HEK293 (cell line): ENCODE measurements around the gene MRAP2.

Experiments used
- CTCF ChIA-PET: fragments of 350-600 bp; formaldehyde crosslinking; extraction: SDS; loops from one replicate; lab custom pipeline; 2021; ENCODE audit warnings: antibody characterized with exemption; lab: Yijun Ruan, JAX
- POLR2A ChIA-PET: fragments of 300-600 bp; formaldehyde crosslinking; extraction: SDS; loops from one replicate; lab custom pipeline; 2020; ENCODE audit warnings: antibody characterized with exemption, inconsistent platforms; lab: Yijun Ruan, JAX
- H3K27ac ChIP-seq: fragments of 200-500 bp; sonication (Bioruptor generic); 2 replicates; pipeline ENCODE4 v1.5.1; 2014; ENCODE audit warnings: low read depth, low read length, control low read depth, inconsistent platforms; ENCODE audit errors: extremely low read depth
- H3K36me3 ChIP-seq, 2 experiments: fragments of 200-500 bp in 1 of 2; sonication (Bioruptor generic) in 1 of 2; 1 replicate in 1 of 2; 2 replicates in 1 of 2; pipeline ENCODE4 v1.5.1; 2014 to 2017; ENCODE audit warnings: inconsistent platforms in 2 of 2, low read length in 2 of 2; ENCODE audit not compliant: control insufficient read depth in 2 of 2, insufficient read depth in 1 of 2
- H3K4me1 ChIP-seq: fragments of 200-500 bp; sonication (Bioruptor generic); 2 replicates; pipeline ENCODE4 v1.5.1; 2014; ENCODE audit warnings: mild to moderate bottlenecking, low read length, inconsistent platforms; ENCODE audit not compliant: control insufficient read depth, insufficient read depth
- H3K4me3 ChIP-seq: 2 replicates; pipeline ENCODE4 v1.5.1; 2011; ENCODE audit warnings: low read depth, mild to moderate bottlenecking, control low read depth, low read length, moderate library complexity
- H3K9me3 ChIP-seq: fragments of 200-500 bp; sonication (Bioruptor generic); 2 replicates; pipeline ENCODE4 v1.5.1; 2014; ENCODE audit warnings: low read depth, low read length, inconsistent platforms; ENCODE audit not compliant: control insufficient read depth, insufficient read depth
- MYNN ChIP-seq: fragments of 450-650 bp; formaldehyde crosslinking; IDR thresholded peaks from 2 replicates; pipeline ENCODE4 v1.5.1; 2016; ENCODE audit warnings: missing biosample characterization, missing genetic modification characterization, borderline replicate concordance
- PRDM6 ChIP-seq: fragments of 450-650 bp; formaldehyde crosslinking; IDR thresholded peaks from 2 replicates; pipeline ENCODE4 v1.5.1; 2017; ENCODE audit warnings: missing biosample characterization, missing genetic modification characterization
- ZBTB11 ChIP-seq: fragments of 450-650 bp; formaldehyde crosslinking; conservative IDR thresholded peaks from 2 replicates; pipeline ENCODE4 v1.5.1; 2016; ENCODE audit warnings: low read depth, missing biosample characterization, missing genetic modification characterization
- ZNF146 ChIP-seq: fragments of 450-650 bp; formaldehyde crosslinking; IDR thresholded peaks from 2 replicates; pipeline ENCODE4 v1.5.1; 2016; ENCODE audit warnings: missing biosample characterization, missing genetic modification characterization
- ZNF184 ChIP-seq: fragments of 450-650 bp; IDR thresholded peaks from 2 replicates; pipeline ENCODE4 v1.5.1; 2018; ENCODE audit warnings: missing biosample characterization, mild to moderate bottlenecking, missing genetic modification characterization
- ZNF280C ChIP-seq: fragments of 450-650 bp; formaldehyde crosslinking; IDR thresholded peaks from 2 replicates; pipeline ENCODE4 v1.5.1; 2016; ENCODE audit warnings: missing biosample characterization, missing genetic modification characterization
- ZNF292 ChIP-seq: fragments of 450-650 bp; formaldehyde crosslinking; IDR thresholded peaks from 2 replicates; pipeline ENCODE4 v1.5.1; 2016; ENCODE audit warnings: low read depth, missing biosample characterization, missing genetic modification characterization, borderline replicate concordance
- ZNF335 ChIP-seq: fragments of 450-650 bp; formaldehyde crosslinking; conservative IDR thresholded peaks from 2 replicates; pipeline ENCODE4 v1.5.1; 2016; ENCODE audit warnings: missing biosample characterization, missing genetic modification characterization
- ZNF366 ChIP-seq: fragments of 450-650 bp; formaldehyde crosslinking; conservative IDR thresholded peaks from 2 replicates; pipeline ENCODE4 v1.5.1; 2016; ENCODE audit warnings: missing biosample characterization, missing genetic modification characterization
- ZNF37A ChIP-seq: fragments of 450-650 bp; IDR thresholded peaks from 2 replicates; pipeline ENCODE4 v1.5.1; 2018; ENCODE audit warnings: missing biosample characterization, missing genetic modification characterization
- ZNF449 ChIP-seq: fragments of 450-650 bp; formaldehyde crosslinking; IDR thresholded peaks from 2 replicates; pipeline ENCODE4 v1.5.1; 2017; ENCODE audit warnings: missing biosample characterization, mild to moderate bottlenecking, missing genetic modification characterization, moderate library complexity
- ZNF521 ChIP-seq: fragments of 450-650 bp; formaldehyde crosslinking; IDR thresholded peaks from 2 replicates; pipeline ENCODE4 v1.5.1; 2017; ENCODE audit warnings: missing biosample characterization, mild to moderate bottlenecking, missing genetic modification characterization
- ZNF529 ChIP-seq: fragments of 450-650 bp; formaldehyde crosslinking; IDR thresholded peaks from 2 replicates; pipeline ENCODE4 v1.5.1; 2017; ENCODE audit warnings: missing genetic modification characterization, missing biosample characterization; ENCODE audit not compliant: insufficient replicate concordance
- ZNF544 ChIP-seq: fragments of 450-650 bp; formaldehyde crosslinking; IDR thresholded peaks from 2 replicates; pipeline ENCODE4 v1.5.0; 2017; ENCODE audit warnings: missing biosample characterization, missing genetic modification characterization
- ZNF677 ChIP-seq: fragments of 450-650 bp; IDR thresholded peaks from 2 replicates; pipeline ENCODE4 v1.5.0; 2018; ENCODE audit warnings: missing biosample characterization, mild to moderate bottlenecking, missing genetic modification characterization, moderate library complexity
- ZNF76 ChIP-seq: fragments of 450-650 bp; formaldehyde crosslinking; IDR thresholded peaks from 2 replicates; pipeline ENCODE4; 2016; ENCODE audit warnings: low read depth, missing biosample characterization, missing genetic modification characterization, borderline replicate concordance
- ZNF830 ChIP-seq: fragments of 450-650 bp; IDR thresholded peaks from 2 replicates; pipeline ENCODE4 v1.5.0; 2018; ENCODE audit warnings: missing biosample characterization, missing genetic modification characterization, low read depth, mild to moderate bottlenecking, moderate library complexity
- ZXDB ChIP-seq: fragments of 450-650 bp; formaldehyde crosslinking; IDR thresholded peaks from 2 replicates; pipeline ENCODE4 v1.5.1; 2016; ENCODE audit warnings: missing biosample characterization, missing genetic modification characterization

MRAP2 gene

GRCh38 chr6:84089552-84089951 is 56.0 kb downstream of the MRAP2 start:
- Histone ChIP-seq H3K9me3 (no peaks in the 10 kb centered on the region), H3K4me3 (no peak overlapping the region), H3K4me1 (no peaks in the 10 kb centered on the region), H3K36me3 (no peaks in the 10 kb centered on the region), H3K27ac (no peak overlapping the region)
- ChIA-PET CTCF (interaction anchor here (0.6 to 1.4 kb wide), 3 partner anchors 14 to 205 kb away, joined by 3 read pairs; no protein-coding TSS in a partner anchor), POLR2A (no interaction called here)
- TF ChIP-seq ZNF280C (no peak), ZNF76 (tag by site-specific recombination) (no peak), ZNF830 (tag by site-specific recombination) (no peak), MYNN (tag by site-specific recombination) (no peak), ZBTB11 (tag by site-specific recombination) (no peak), ZXDB (tag by site-specific recombination) (no peak), ZNF146 (tag by site-specific recombination) (no peak), ZNF529 (tag by site-specific recombination) (no peak), ZNF37A (tag by site-specific recombination) (no peak), ZNF335 (no peak), ZNF449 (tag by site-specific recombination) (no peak), PRDM6 (tag by site-specific recombination) (no peak), ZNF677 (tag by site-specific recombination) (no peak), ZNF184 (tag by site-specific recombination) (no peak), ZNF366 (tag by site-specific recombination) (no peak), ZNF521 (no peak), ZNF544 (tag by site-specific recombination) (no peak), ZNF292 (tag by site-specific recombination) (no peak)
